Activated CD4-positive, alpha-beta T cell treated with anti-CD3 and anti-CD28 coated beads, Interleukin-2, amount 50 U/mL, for 4 hours (primary cell): ENCODE results near the gene IGSF3.
"Not testable (repeated sequence)": the region's sequence is repeated elsewhere in the genome, so short reads cannot be mapped to it uniquely, and the experiment has no call there.

Experiments
- DNase-seq, 2 experiments: peaks; one replicate each; pipeline ENCODE4 v3.0.0-alpha.2; 2020

Gene IGSF3

DNA sequence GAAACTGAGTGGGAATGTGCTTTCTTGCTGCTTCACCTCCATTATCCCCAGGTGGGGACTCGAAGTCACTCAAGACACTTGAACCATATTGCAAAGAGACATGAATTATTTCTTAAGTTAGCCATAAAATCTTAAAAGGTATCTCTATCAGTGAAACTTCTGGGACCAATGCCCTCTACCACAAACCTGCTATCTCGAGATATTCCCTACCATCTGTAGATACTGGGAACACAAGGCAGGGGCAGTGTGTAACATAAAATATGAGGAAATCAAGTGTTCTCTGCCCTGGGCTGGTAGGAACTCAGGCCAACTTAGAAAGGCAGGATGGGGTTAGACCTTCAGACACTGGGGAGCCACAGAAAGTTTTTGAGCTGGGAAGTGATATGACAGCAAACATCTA is 95.4 kb downstream of the IGSF3 start:
- no peak for DNase-seq

DNA sequence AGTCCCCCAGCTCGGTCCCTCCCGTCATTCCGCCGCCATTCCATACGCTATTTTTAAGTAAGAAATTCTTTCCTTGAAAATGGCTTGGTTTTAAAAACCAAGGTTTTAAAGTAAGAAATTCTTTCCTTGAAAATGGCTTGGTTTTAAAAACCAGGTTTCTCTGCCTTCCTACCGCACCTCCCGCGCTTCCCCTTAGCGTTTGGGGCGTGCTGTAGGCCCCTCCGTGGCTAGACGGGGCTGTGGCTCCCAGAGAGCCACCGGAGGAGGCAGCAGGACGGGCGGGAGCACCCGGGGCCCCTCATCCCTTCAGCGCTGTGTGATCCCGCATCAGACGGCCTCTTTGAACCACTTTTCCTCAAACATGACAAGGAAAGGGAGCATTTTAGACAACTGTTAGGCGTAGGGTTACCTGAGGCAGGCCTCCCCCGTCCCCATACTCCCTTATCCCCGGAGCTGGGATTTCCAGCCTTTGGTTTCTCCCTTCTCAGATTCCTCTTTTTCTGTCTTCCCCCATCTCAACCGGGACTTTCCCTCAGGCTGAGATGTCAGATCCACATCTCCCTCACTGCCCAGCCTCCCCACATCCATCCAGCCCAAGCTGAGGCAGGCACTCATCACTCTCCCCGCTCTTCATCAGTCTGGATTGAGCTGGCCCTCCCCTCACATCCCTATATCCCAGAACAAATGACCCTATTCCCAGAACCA is 96.2 kb downstream of the IGSF3 start:
- no peak for DNase-seq

DNA sequence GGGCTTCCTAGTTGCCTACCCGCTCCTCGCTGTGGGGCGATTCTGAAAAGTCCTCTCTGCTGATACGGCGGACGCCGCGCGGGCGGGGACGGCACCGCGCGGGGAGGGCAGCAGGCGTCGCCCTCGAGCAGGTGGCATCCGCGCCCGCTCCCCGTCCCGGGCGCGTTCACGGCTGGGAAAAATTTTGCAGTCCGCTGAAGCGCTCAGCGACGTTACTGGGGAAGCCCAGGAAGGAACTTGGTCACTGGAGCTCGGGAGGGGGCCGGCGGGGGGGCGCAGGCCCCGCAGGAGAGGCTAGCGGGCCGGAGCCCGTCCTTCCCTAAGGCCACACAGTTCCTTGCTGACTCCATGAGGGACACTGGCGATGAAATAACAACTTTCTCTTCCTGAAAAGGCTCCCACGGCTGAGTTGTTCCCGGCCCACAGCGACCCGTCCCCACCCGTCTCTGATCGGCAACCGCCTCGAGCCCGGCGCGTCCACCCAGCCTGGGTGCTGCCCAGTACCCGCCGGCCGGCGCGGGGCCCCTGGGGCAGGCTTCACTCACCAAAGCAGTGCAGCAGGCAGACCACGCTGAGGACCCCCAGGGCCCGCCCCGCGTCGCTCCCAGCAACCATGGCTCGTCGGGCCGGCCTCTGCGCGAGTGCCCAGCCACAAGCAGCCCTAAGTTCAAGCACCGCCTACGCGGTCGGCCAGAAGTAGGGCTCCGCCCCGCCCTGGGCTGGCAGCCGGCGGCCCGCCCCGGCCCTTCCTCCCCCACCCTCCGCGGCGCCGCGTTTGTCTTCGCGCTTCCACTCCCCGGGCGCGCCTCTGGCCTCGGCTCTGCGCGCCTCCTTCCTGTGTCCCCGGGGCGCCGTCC is 96.9 kb downstream of the IGSF3 start, which contains the start of gene CD58:
TSS of gene CD58 (minus strand) at position 669 of the 857 bp plus-strand sequence. CDS start at position 615, 54 bp downstream.
- DNase-seq, result peak; percentile 72 to 77

DNA sequence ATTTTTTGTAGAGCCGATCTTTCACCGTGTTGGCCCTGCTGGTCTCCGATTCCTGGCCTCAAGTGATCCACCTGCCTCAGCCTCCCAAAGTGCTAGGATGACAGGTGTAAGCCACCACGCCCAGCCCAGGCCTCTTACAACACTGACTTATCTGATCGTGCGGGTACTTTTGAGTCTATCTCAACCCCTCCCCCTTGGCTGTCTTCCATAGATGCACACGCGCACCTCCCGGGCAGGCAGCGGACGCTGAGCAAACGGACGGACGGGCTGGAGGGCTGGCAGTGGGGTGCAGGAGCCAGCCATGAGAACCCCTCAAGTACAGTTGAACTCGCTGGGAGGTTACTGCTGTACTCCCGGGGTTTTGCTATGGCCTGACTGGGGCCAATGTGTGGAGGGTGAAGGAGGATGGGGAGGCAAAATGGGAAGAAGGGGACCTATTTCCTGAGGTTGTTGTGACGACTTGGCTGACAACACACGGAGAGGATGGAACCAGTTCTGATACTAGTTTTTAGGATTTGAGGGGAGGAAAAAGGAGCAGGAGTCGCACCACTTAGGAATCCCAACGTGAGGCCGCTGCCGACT is 97.7 kb downstream of the IGSF3 start:
- DNase-seq, result peak; percentile 37 to 41

DNA sequence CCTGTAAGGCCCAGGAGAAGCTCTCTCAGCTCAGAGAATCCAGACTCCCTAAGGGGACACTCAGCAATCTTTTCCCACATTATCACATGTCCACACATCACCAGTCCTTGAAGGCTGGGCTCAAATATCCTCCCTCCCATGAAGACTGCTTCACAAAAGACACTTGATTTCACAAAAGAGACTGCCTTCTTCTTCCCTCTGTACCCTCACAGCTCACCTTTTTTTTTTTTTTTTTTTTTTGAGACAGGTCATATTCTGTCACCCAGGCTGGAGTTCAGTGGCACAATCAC is 98.2 kb downstream of the IGSF3 start:
- DNase-seq, result no peak

DNA sequence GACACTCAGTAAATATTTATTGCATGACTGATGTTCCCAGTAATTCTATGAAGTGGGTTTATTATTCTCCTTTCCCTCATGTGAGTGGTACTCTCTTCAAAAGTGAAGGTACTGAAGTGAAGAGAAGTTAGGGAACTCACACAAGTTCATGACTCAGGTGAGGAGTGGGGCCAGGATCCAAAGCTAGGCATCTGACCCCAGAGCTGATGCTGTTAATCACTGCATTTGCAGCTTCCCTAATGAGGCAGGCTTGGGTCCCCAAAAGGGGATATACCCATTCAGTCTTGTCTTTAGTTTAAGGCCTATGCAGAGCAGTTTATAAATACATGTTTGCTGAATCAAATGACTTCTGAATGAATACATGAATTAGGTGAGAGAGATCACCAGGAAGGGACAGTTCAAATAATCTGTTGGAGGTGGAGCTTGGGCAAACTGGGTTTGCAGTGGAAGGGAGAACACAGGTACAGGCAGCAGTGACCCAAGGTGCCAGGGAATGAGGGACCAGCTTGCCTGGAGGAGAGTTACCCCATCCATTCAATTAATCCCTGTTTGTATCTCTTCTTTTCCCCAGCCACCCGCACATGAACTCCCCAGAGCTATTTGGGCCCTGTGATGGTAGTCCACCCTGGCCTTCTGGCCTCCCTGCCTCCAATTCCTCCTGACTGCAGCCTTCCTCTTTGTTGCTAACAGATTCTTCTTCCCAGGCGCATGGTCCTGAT is 98.7 kb downstream of the IGSF3 start:
- DNase-seq, result no peak

DNA sequence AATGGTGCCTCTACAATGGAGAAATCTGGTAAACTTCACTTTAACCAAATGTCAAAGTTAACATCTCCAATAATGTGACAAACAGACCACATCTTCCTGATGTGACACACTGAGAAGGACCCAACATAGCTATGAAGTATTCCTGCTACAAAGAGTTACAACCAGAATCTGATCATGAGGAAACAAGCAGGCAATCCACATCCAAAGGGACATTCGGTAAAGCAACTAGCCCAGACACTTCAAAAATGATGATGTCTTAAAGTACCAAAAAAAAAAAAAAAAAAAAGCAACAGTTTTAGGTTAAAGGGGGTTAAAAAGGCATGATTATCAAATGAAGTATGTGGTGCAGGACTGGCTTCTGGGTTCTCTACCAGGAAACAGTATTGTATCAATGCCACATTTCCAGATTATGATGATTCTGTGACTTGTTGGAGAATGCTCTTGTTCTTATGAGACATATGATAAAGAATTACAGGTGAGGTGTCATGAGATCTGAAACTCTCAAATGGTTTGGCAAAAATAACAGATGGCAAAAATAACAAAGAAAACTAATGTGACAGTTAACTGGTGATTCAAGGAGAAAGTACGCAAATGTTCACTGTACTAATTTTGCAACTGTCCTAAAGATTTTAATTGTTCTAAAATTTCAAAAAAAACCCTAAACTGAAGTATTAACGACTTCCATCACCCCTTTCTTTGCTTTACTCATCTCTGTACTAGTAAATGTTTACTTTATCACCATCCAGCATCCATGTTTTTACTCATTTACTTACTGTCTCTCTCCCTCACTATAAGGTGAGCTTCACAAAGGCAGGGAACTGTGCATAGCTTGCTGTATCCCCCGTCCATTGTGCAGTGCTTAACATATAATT is 99.5 kb downstream of the IGSF3 start:
- no peak for DNase-seq

DNA sequence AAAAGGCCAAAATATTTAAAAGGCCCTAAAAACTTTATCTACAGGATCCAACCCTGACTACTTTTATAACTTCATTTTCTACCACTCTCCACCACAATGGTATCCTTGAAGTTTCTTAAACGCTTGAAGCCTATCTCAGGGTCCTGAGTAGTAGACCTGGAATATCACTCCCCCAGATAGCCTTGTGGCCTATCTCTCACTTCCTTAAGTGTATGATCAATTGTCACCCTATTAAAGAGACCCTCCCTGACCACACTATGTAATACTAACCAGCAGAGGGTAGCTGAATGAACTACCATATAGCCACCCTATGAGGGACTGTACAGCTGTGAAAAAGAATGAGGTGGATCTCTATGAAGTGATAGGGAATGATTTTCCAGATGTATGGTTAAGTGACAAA is 102.3 kb downstream of the IGSF3 start:
- DNase-seq, result no peak

DNA sequence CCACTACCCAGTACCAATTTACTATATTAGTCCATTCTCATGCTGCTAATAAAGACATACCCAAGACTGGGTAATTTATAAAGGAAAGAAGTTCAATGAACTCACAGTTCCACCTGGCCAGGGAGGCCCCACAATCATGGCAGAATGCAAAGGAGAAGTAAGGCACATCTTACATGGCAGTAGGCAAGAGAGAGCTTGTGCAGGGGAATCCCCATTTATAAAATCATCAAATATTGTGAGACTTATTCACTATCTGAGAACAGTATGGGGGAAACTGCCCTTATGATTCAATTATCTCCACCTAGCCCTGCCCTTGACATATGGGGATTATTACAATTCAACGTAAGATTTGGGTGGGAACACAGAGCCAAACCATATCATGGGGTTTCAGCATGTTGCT is 103.1 kb downstream of the IGSF3 start:
- no peak for DNase-seq

DNA sequence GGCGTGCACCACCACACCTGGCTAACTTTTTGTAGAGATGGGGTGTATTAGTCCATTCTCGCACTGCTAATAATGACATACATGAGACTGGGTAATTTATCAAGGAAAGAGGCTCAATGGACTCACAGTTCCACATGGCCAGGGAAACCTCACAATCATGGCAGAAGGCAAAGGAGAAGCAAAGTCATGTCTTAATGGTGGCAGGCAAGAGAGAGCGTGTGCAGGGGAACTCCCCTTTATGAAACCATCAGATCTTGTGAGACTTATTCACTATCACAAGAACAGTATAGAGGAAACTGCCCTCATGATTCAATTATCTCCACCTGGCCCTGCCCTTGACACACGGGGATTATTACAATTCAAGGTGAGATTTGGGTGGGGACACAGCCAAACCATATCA is 105.1 kb downstream of the IGSF3 start:
- DNase-seq, result not testable (repeated sequence)

DNA sequence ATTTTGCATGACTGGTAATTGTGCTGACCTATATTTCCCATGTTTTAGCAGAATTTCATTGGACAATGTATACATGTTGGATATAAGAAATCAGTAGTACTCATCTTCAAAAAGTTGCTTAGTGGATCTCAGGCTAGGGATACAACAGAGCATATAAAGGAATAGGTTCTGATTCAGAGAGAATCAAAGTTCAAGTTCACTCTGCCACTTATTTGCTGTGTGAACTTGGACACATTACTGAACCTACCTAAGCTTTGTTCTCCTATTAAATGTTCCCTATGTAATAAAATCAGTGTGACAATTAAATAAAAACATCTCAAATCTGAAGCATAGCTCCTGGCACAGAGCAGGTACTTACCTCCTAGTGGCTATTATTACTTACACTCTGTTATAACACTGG is 106.0 kb downstream of the IGSF3 start:
- no peak for DNase-seq

DNA sequence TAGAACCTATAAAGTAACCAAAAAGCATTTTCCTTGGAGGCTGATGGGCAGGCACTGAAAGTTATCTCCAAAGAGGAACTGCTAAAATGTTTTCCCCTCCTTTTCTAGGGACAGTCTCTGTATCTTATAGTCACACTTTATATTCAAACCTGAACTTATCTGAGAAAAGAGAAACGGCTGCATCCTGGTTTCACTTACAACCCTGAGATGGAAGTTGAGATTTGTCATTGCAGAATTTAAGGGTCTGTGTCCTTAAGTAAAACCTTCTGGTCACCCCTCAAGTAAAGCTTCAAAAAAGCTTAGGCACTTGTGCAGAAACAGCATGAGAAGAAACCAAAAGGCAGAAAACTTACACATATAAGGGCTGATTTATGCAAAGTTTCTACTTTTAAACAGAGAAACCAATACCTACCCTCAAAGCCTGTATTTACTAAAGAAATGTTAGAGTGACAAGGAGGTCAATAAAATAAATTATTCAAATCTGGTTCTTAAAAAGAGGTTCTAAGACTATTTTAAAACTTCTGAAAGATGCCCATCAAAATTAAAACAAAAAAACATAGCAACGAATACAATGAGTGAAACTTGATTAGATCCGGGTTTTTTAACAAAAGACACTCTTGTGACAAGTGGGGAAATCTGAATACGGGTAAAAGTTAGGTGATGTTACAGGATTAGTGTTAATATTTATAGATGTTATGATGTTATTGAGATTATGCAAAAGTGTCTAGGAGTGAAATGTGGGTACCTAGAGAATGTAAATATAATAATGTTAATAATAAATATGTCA is 106.6 kb downstream of the IGSF3 start:
- no peak for DNase-seq

DNA sequence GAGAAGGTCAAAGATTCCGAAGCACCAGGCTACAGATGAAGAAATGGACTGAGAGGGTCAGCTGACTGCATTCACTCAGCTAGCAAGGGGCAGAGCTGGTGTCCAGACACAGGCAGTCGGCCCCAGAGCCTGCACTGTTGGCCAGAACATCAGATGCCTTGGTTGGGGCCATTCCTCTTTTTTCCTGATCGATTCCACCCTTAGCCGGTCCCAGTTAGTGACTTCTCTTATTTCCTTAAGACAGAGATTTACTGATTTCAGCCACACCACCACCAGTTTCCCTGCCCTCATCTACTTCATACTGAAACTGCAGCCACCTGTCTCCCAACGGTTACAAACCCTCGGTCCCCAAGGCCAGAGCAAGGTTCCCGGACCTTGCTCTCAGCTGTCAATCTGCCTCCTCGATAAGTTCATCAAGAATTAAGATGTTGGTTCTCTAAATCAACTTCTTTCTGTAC is 108.2 kb downstream of the IGSF3 start:
- no peak for DNase-seq

DNA sequence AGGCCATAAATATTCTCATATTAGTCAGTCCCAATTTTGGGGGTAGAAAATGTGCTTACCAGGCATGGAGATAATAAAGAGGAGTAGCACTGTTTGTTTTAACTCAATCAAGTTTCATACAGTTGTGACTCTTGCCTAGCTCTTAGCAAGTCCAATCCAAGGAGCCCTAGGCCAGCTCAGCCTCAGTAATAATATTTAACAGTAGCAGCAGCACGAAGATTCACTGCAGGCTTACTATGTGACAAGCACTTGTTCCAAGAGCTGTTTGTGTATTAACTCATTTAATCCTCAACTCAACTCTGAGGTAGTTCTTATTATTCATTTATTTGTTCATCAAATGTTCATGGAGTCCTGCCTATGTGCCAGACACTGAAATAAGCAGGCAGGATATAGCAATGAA is 109.0 kb downstream of the IGSF3 start:
- no peak for DNase-seq

DNA sequence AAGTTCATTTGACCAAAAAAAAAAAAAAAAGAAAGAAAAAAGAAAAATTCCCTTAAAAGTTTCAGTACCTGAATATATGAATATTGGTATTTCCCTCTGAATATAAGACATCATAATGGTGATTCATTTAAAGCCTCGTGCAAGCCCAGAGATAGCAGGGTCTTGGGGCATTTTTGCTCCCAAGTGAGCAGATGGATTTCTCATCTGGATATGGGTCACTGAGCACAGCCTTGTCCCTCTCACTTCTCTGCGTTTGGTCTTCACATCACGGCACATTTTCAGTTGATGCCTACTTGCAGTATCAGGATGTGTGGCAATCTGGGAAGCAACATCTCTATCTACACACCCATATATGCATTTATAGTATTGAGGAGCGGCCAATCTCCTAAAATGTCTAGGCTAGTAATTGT is 109.4 kb downstream of the IGSF3 start:
- DNase-seq, result no peak

DNA sequence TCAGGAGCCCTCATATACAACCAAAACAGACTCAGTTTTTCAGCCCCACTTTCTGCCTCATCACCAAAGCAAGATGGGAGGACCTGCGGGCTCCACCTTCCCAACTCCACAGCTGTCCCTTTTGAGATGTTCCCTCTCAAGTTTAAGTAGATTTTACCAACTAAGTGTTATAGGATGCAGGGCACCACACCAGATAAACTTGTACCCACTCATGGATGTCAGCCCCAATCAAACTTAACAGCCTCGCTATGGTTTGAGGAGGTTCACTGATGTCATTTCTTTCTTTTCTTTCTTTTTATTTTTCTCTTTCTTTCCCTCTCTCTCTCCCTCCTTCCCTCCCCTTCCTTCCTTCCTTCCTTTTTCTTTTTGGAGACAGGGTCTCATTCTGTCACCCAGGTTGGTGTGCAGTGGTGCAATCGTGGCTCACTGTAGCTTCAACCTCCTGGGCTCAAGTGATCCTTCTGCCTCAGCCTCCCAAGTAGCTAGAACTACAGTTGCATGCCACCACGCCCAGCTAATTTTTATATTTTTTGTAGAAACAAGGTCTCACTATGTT is 110.1 kb downstream of the IGSF3 start:
- DNase-seq, result no peak

DNA sequence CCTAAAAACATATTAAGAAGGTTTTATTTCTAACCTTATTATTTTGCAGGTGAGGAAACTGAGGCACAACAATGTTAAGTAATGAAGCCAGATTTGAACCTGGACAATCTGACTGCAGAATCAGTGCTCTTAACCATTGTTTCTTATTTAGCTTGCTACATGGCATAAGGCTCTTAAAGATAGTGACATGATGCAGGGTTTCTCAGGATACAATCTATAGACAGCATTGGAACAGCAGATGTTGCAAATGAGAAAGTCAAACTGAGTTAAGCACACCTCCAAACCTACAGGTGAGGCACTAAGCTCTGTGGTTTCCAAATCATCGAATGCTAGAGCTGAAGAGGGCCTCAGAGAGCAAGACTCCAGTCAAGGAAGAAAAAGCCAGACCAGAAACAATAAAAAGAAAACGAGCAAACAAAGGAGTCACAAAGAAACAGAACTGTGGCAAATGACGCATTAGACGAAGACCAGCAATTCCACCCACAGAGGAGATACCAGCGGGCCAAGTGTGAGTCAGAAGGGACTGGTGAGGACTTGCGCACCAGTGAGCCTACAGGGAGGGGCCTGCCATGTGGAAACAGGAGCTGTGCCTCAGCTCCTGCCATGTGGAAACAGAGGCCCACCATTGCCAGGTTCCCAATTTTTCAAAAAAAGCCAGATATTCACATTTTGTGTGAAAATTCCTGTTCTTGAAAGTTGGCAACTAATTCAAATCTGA is 111.1 kb downstream of the IGSF3 start:
- peak; percentile 66 to 76 for DNase-seq

DNA sequence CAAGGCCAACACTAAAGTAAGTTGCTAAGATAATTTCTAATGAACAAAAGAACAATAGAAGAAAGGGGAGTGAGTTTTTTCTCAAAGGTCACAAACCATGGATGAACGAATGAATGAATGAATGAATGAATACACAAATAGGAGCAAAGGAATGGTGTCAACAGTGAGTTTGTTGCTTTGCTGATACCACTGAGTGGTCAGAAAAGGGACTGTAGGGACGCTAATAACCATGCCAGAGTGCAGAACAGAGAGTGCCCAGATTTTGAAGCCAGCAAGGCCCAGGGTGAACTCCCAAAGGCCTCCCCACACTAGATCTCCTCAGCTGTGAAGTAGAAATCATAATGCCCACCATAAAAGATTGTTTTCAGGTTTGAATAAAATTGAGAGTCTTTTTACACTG is 112.6 kb downstream of the IGSF3 start:
- DNase-seq, result no peak

DNA sequence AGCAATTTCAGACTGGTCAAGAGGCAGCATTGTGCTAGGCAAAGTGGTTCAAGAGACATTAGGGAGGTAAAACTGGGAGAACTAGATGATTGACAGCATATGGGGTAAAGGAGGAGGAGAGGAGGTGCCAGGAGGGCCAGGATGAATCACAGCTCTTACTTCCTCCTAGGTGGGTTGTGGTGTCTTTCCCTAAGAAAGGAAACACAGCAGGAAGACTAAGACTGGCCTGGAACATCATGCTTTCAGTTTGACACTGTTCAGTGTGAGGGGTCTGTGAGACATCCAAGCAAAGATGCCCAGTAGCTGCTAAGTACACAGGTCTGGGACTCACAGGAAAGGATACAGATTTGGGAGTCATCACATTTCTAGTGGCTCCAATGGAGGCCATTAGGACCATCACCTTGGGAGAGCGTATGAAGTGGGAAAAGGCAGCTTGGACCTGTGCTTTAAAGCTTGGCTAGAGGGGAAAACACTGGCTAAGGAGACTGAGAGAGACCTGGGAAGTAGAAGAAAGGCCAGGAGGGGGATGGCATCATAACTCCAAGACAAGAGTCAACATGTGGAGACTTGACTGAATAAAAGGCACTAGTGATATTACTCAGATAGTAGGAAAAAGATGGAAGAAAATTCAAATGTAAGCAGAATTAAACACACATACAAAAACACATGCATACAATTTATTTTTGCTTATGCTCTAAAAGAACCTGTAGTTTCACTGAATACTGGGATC is 114.0 kb downstream of the IGSF3 start:
- DNase-seq, result no peak
